GM12891 (cell line): ENCODE results near the gene APBA2.

Source experiments
- DNase-seq: peaks from one replicate; pipeline ENCODE4 v3.0.0; 2011; ENCODE audit warnings: low spot score; ENCODE audit not compliant: insufficient read length
- FAIRE-seq: peaks from 2 replicates; lab custom pipeline; 2011; peaks lifted over from hg19 to GRCh38; lab: Jason Lieb, UNC
- PAX5 ChIP-seq: IDR thresholded peaks from 2 replicates; pipeline ENCODE4 v1.6.1; 2011; ENCODE audit warnings: low read length, moderate library complexity, mild to moderate bottlenecking; ENCODE audit not compliant: insufficient read depth, severe bottlenecking
- POLR2A ChIP-seq: IDR thresholded peaks from 2 replicates; pipeline ENCODE4 v1.6.1; 2011; ENCODE audit warnings: low read depth, low read length, control low read depth
- POLR2AphosphoS5 ChIP-seq: IDR thresholded peaks from 2 replicates; pipeline ENCODE4 v1.6.1; 2011; ENCODE audit warnings: low read depth, low read length, control low read depth
- POU2F2 ChIP-seq: IDR thresholded peaks from 2 replicates; pipeline ENCODE4 v1.6.1; 2011; ENCODE audit warnings: low read depth, mild to moderate bottlenecking, control low read depth, low read length, moderate library complexity
- SPI1 ChIP-seq: IDR thresholded peaks from 2 replicates; pipeline ENCODE4 v1.6.1; 2011; ENCODE audit warnings: low read depth, low read length, control low read depth
- TAF1 ChIP-seq: IDR thresholded peaks from 2 replicates; pipeline ENCODE4 v1.6.1; 2011; ENCODE audit warnings: low read depth, low read length, control low read depth

The APBA2 gene

DNA sequence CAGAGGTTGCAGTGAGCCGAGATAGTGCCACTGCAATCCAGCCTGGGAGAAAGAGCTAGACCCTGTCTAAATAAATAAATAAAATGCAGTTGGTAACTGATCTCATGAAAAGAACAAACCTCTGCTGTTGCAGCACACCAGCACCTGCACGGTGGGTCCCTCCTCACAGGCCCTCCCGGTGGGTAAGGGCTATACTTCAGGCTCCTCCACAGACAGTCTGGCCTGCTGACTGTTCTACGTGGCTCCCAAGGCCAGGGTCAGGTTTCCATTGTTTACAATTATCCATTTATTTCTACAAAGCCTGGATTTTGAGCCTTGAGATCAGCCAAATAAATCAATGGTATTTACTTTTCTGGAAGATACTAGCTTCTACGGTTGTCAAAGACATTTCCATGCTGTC, 5.1 kb upstream of the APBA2 start:
- TF ChIP-seq TAF1 (no peak), POLR2AphosphoS5 (no peak), POLR2A (no peak)
- DNase-seq: no peak
- no peak for FAIRE-seq

DNA sequence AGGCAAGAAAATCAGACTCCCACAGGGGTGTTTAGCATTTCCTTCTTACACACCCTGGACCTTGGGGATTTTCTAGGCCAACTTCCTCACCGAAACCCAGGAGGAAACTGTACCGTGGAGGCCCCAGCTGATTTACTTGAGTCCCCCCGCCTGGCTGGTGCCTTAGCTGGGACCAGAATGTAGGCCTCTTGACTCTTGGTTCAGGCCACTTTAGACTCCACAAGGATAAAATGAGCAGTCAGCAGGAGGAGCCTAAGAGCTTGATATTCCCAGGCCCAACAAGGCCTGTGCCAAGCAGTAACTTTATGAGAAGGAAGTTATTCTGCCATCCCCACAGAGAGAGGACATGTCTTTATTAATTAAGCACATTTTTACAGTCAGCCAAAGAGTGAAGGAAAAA, 4.6 kb upstream of the APBA2 start:
- no peak for TF ChIP-seq PAX5
- no peak for TF ChIP-seq SPI1
- TF ChIP-seq TAF1: no peak
- no peak for TF ChIP-seq POU2F2
- no peak for TF ChIP-seq POLR2AphosphoS5
- TF ChIP-seq POLR2A: no peak
- DNase-seq (no peak), FAIRE-seq (no peak)

DNA sequence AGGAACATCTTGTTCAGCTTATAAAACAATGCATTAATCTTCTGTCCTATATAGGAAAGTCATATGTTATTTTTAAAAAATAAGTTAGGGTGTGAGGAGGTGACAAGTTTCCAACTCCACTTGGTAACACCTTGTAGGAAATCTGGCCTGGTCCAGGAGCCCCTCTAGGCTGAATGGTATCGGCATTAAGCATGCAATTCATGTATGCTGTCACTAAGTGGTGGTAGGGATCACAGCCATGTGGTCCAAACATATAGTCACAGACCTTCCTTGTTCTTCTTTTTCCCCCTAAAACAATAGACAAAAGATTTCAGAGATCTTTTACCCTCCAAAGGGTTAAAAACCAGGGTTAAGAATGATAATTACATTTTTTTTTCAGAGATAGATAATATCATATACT, 4.2 kb upstream of the APBA2 start:
- TF ChIP-seq POU2F2 (no peak), TAF1 (no peak), SPI1 (no peak), POLR2A (no peak), POLR2AphosphoS5 (no peak), PAX5 (no peak)
- FAIRE-seq: no peak
- no peak for DNase-seq

DNA sequence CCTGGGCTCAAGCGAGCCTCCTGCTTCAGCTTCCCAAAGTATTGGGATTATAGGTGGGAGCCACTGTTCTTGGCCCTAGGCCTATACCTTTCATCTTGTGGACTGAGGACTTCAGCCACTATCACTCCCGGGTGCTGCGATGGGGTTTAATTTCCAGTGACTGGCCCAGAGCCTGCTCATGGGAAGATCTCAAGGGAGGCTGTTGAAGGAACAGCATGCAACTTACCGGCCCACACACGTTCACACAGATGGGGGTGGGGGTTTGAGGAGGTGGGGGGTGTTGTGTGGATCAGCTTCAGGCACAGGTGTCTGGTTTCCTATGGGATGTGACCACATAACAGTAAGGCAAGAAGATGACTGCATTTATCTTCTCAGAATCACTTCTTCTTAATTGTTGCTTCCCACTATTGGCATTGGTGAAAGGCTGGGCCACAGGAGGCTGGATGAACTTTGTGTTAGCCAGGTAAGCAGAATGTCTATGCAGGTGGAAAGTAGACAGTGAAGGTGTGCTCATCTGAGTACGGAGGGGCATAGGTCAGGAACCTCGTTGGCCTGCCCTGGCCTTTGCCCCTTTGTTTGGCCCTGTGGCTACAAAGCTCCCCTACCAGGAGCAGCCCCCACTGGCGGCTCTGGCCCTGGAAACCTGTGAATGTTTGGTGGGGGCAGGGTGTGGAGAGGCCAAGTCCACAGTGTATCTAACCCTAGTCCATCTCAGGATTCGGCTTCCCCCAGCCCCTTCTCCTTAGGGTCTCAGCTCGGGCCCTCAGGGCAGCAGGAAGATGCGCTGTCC, 1.4 kb upstream of the APBA2 start:
- no peak for FAIRE-seq
- no peak for DNase-seq
- TF ChIP-seq SPI1: no peak
- TF ChIP-seq POLR2AphosphoS5: no peak
- no peak for TF ChIP-seq PAX5
- TF ChIP-seq TAF1: no peak
- TF ChIP-seq POLR2A: no peak
- no peak for TF ChIP-seq POU2F2

DNA sequence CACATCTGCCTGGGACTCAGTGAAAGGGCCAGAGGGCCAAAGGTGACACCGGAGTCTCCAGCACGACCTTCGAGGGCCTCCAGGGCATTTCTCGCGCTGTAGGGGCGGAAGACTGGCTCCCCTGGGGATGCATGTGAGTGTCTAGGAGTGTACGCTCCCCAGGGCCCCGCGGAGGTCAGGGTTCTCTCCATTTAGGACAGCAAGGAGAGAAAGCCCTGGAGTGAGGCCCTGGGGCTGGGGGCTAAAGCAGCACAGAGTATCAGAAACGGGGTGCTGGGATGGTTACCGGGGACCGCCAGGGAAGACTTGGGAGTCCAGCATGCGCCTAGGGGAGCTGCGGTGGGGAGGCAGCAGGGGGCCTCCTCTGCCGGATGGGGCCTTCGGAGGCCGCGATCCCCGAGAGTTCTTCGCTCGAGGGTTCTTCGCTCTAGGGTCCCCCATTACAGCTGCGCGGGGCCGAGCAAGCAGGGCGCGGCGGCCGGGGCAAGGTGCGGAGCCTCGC, 595 bp upstream of the APBA2 start:
- no peak for FAIRE-seq
- no peak for DNase-seq
- TF ChIP-seq POU2F2 (no peak), POLR2A (no peak), POLR2AphosphoS5 (no peak), TAF1 (no peak), PAX5 (no peak), SPI1 (no peak)

DNA sequence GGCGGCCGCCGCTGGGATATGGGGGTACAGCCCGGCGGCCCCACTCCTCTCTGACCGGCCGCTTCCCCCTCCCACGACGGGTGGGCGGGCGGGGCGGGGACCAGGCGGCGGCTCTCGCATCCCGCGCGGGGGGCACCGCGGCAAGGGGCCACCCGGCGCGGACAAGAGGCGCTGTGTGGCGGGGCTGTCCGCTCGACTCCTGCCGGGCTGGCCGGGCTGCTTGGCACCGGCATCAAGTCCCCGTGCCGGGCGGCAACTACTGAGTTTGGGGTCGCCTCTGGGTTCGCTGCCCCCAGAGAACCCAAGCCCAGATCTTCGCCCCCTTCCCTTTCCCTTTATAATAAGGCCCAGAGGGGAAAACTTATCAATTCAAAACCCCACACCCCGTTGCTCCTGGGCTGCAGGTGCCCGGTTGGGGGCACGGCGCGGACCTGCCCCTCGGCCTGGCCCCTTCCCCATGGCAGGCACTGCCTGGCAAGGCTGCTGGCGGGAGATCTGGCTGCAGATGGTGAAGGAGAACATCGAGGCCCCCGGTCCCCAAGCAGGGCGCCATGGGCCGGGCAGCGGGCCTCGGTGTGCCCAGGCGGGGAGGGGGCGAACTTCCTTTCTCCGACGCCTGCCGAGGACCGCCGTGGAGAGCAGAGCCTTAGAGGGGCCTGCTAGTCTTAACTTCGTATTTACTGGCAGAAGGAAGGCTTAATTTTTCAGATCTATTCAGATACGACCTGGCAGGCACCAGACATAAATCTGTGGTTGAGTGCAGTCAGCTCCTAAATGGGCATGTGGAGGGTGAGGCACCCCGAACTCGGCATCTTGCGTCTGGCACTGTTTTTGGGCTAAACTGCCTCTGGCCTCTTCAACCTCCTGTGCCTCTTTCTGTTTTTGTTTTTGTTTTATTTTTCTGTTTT, 911 bp downstream of the APBA2 start:
- TF ChIP-seq POLR2A (no peak), SPI1 (no peak), PAX5 (no peak), POLR2AphosphoS5 (no peak), POU2F2 (no peak), TAF1 (no peak)
- DNase-seq (no peak), FAIRE-seq (no peak)

DNA sequence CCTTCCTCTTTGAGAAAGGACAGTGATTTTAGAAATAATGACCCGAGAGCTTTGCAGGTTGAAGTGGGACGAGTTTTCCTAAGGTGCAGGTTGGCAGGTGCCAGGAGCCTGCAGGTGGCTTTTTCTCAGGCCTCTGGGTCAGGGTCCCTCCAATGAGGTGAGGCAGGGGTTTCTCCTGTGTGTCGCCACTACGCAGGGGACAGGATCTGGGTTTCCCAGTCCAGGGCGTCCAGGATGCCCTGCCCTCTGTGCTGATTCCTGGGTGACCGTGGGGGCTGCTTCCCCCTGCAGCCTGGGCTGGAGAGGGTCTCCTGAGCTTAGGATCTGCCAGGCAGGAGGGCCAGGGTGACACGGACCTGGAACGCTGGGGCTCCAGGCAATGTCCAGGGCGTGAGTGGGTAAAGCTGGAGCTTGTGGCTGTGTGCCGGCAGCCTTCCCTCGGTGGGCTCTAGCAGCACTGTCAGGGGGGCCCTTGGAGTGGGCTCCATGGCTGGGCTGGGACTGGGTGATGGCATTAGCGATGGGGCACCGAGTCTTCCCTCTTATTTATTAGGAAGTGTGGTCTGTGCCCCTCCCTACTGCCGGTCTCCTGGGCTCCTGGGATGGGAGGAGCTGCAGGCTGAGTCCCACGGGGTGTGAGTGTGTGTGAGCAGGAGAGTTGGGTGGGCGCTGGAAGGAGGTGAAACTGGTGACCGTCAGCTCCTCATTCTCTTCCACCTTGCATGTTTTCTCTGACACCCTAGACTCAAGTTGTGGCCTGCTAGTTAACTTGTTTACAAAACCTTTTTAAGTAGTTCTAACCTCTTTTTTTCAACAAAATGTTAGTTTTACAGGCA, 1.8 kb downstream of the APBA2 start:
- no peak for TF ChIP-seq SPI1
- no peak for TF ChIP-seq TAF1
- TF ChIP-seq POU2F2: no peak
- no peak for TF ChIP-seq PAX5
- TF ChIP-seq POLR2AphosphoS5: no peak
- TF ChIP-seq POLR2A: no peak
- no peak for DNase-seq
- FAIRE-seq: no peak

DNA sequence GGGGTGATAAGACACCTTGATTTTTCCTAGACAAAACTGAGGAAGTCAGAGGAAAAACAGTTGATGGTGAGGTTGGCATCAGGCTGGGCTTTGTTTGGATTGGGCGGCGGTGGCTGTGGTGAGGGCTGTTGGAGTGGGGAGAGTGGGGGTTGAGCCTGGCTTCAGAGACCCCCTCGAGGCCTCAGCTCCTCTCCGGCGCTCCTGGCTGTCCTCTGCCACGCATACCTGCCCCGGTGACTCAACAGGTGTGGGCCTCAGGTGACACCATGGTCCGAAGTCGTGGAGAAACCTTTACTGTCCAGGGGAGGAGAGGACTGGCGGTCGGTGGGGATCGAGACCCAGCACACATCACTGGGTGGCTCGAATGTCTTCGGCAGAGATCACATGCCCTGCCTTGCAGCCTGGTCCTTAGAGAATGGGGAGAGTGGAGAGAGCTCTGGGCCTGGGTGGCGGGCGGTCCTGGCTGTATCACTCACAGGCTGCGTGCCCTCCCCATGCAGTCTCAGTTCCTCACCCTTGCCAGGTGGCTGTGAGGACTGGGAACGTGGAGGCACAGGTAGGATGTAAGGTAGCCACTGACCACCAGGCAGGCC, 2.6 kb downstream of the APBA2 start:
- FAIRE-seq (no peak), DNase-seq (no peak)
- TF ChIP-seq PAX5 (no peak), SPI1 (no peak), TAF1 (no peak), POU2F2 (no peak), POLR2A (no peak), POLR2AphosphoS5 (no peak)

DNA sequence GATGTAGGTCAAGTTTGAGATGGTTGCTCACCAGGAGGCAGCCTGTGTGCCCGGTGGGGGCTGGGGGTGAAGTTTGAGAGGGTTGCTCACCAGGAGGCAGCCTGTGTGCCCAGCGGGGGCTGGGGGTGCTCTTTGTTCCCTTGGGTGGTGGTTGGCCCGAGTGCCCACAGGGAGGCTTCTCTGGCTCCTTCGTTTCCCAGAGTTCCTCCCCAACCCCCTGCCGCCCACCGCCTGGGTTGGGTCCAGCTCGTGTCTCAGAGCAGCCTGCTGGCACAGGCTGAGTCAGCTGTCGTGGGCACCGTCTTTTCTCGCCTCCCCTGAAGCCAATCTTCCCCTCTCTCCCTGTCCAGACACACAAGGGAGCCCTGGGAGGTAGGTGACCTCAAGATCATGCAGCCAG, 3.1 kb downstream of the APBA2 start:
- no peak for TF ChIP-seq SPI1
- no peak for TF ChIP-seq POU2F2
- no peak for TF ChIP-seq PAX5
- TF ChIP-seq TAF1: no peak
- TF ChIP-seq POLR2AphosphoS5: no peak
- no peak for TF ChIP-seq POLR2A
- DNase-seq (no peak), FAIRE-seq (no peak)
